ENCODE measurements around the gene GLI3.

Gene GLI3

DNA sequence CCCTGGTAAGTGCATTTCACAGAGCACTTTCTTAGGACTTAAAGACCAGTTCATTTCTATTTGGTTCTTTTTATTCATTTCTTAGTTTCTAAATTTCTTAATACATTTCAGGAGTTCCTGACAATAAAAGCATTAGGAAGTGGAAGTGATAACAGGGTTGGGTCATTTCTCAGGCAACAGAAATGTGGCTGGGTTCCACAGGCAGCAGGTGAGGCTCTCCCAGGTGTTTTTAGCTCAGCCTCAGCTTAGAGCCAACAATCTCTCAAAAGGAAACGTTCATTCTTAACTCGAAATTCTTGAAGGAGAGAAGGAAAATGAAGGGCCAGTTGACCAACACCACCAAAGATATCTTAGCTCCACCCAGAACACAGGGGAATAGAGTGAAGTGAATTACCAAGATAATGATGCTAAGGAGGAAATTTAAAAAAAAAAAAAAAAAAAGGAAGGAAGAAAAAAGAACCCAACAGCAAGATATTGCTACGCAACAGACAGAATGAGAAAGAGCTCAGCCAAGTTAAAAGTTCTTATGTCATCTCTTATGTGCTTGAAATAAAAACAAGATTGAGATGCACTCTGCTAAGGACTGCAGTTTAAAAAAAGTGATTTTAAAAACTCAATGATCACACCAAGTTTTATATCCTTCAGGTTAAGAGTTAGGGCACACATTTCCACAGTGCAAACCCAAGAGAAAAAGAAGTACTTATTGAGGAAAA, 230.1 kb downstream of the GLI3 start:
- DNase-seq (ENCODE audit: extremely low read depth in 1 of 2, low read depth in 1 of 2): no peak

DNA sequence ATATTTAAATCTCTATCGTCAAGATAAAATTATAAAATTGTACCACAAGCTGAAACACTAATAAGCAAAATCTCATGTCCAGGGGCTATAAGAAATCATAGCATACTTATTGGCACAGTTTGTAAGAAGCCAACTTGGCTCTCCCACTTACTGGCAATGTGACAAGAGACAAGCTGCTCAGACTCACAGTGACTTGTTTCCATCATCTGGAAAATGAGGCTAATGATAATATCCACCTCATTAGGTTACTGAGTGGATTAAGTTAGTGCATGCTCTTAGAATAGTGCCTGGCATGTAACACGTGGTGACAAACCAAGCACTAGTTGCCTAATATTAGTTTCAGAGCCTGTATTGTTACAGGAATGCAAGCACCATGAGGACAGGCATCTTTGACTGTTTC, 234.4 kb downstream of the GLI3 start:
- no peak for DNase-seq (ENCODE audit: extremely low read depth in 1 of 2, low read depth in 1 of 2)

DNA sequence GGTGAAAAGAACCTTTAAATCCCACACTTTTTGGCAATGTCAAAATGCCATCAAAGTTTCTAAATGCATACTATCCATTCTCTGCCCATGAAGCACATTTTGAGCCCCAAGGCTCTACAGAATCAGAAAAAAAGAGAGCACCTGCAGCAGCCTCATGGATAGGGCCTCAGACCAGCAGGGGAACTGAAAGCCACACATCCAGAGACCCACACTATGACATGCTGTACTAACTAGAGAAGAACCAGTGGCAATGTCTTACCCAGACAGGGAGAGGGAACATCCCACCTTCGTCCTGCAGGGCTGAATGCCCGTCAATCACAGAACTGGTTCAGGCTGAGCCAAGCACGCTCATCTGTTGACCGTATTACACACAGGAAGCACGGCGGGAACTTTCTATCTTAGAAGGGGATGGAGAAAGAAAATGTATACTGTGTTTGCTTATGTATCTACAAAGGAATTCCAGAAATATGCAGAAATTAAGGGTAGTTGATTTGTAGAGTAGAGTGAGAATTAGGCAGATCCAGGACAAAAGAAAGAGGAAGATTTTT, 237.2 kb downstream of the GLI3 start:
- no peak for DNase-seq (ENCODE audit: extremely low read depth in 1 of 2, low read depth in 1 of 2)

DNA sequence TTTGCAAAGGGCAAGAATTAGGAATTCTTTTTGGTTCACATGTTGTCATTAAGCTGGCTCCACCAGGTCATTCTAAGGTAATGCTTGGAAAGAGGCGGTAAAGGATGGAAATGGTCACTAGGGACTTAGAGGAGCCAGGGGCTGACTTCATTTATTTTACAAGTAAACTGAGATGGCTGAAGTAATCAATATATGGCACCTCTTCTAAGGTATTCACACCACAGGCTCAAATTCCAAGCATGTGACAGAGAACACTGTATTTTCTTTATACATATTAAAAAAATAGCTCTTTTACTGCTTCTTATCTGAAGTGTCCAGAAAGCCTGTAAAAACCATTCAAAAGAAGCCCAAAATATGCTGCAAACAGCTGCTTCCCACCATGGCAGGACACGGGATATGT, 239.0 kb downstream of the GLI3 start:
- DNase-seq (ENCODE audit: extremely low read depth in 1 of 2, low read depth in 1 of 2): no peak

DNA sequence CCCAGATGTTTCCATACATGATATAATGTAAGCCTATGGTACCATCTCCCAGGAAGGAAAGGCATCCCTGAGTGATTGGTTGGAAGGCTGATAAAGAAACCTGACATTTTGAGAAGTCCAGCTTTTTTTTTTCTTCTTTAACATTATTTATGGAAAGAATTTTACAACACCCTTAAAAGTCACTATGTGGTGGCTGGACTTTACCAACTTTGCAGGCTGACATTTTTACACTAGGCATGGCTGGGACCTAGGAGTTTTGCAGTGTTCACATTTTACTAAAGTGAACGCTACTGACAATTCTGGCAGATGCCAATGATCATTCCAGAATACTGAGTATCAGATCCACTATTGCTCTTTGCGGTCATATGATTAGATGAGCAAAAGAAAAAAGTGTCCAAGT, 239.9 kb downstream of the GLI3 start:
- no peak for DNase-seq (ENCODE audit: extremely low read depth in 1 of 2, low read depth in 1 of 2)

DNA sequence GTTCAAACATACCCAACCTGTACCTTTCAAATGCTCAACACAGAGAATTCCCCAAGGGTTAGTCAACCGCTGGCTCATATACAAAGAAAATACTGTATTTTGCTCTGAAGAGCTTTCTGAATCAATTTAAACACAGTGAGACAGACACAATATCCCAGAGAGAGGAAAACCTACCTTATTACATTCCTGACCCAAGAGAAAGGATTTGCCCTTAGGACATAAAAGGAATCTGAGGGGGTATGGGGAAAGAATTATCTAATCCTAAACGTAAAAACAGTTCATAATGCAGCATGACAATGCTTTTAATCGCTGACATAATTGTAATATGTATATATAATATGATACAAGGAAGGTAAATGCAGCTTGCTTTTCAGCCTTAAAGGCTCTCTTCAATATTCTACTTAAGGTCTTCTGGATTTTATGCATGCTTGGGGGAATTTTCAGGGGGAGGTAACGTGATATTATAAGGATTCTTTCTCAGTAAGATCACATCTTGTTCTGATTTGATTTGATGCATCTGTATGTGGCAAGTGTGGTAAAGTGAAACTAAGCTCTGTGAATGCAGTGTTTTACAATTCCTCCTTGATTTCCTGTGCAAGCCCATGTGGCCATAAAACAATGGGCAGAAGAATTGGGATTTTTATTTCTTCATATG, 240.5 kb downstream of the GLI3 start:
- DNase-seq (ENCODE audit: extremely low read depth in 1 of 2, low read depth in 1 of 2): no peak

DNA sequence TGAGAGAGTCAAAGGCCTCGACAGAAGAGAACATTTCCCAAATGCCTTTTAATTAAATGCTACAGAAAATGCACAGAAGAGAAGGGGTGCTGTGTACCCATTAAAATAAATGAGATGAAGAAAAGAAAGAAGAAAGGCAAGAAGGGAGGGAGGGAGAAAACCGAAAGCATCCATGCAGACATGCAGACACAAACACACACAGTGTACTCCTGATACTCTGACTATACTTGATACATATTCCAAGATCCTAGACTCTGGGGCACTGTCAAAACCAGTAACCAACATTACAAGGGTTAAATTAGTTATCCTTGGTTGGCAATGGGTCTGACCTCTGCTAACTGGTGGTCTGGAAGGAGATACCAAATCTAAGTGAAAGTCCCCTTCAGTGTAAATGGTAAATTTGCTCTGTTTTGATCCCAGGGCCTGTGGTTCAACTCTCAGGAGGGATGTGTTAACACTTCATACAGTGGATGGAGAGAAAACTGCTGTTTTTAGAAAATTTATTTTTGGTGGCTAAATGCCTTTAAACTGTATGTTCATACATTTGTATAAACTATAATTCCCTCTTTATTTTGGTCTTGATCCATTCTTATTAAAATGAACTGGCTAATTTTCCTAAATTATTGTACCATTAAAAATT, 241.3 kb downstream of the GLI3 start:
- no peak for DNase-seq (ENCODE audit: extremely low read depth in 1 of 2, low read depth in 1 of 2)

DNA sequence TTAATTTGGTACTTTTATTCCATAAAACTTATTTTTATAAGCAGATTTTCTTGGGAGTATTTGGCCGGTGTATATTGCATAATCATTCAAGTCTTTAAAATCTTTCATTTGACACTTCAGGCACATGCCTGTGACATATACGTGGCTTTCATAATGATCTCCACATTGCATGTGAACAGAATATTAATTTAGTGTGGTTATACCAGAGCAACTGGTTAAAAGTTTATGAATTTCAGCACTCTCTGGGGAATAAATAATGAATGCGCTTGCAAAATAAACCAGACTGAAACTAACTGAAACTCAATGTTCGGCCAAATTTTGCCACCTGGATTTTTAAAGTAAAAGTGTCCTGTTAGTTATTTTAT, 242.3 kb downstream of the GLI3 start:
- DNase-seq (ENCODE audit: extremely low read depth in 1 of 2, low read depth in 1 of 2): no peak

DNA sequence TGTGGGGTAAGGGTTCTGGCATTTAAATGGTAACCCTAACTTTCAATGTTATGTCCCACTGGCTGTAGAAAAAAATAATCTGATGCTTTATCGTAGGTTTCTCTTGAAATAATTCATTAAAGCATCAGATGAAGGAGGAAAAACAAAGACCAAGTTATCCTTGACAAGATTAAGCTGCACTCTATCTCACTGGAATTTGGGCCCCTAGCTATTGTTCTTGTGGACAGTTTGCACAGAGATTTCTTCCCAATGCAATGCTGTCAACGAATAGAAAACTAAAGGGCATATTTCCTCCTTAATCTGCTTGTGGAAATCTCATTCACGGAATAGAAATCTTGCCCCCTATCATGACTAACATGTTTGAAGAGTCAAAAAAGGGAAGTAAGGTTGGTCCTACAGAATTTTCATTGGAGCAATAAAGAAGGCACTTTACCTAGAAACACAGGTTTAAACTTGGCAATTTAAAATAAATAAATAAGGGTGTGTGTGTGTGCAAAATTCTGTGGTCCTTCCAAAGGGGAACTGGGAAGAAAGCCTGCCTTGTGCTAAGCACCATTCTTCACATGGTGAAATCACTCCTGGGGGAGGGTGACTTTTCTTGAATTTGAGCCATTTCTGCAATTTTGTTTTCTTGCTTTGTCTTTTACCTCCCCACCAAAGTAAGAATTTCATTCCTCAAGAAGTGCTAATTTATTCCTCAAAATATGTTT, 242.8 kb downstream of the GLI3 start:
- no peak for DNase-seq (ENCODE audit: extremely low read depth in 1 of 2, low read depth in 1 of 2)

DNA sequence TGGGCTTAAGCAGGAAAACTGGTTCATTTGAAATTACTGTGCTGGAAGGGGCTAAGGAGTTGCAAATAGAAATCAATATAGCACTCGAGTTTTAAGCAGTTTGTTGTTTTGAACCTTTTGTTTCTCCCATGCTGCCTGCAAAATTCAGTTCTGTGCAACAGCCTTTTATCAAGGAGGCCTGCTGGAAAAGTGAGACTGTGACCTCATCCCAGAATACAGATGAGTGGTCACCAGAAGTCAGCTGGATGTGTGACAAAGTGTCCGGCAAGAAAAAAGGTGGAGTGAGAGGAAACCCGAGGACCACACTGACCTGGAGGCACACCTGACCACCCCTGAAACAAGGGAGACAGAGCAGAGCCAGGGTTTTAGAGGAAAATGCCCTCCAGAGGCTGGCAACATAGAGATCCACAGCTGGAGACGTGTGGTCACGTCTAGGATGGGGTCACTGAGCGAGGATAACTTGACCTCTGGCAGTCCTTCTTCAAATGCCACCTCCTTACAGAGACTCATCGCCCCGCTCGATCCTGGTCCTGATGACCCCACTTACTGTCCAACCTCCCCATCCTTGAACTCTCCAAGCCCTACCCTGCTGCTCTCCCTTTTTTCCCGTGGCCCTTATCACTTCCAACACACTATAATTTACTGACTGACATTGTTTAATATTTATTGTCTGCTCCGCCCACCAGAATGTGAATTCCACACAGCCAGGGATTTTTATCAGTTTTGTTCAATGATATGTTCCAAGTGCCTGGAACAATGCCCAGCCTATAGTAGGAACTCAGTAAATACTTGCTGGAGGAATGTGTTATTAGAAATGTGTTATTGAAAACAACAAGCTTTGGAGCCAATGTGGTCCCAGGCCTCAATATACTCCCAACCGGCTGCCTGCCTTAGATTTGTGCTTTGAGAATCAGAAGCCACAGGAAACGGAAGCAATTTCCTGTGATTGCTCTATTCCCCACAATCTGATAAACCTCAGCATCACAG, 243.8 kb downstream of the GLI3 start:
- DNase-seq (ENCODE audit: extremely low read depth in 1 of 2, low read depth in 1 of 2): no peak

DNA sequence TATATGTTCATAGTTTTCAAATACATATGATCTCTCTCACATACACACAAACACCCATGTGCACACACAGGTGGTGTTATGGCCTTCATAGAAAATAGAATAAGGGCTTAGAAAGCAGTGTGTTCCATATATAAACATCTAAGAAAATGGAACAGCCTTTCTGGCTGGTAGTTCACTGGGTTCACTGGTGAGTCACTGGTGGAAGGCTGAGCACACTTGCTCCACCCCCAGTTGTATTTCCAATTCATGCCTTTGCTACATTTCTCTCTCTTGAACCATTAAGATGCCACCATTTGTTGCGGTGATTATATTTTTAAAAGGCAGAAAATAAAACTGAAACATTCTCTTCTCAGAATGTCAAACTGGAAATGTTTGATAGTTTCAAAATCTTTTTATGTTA, 252.1 kb downstream of the GLI3 start:
- no peak for DNase-seq (ENCODE audit: extremely low read depth in 1 of 2, low read depth in 1 of 2)

DNA sequence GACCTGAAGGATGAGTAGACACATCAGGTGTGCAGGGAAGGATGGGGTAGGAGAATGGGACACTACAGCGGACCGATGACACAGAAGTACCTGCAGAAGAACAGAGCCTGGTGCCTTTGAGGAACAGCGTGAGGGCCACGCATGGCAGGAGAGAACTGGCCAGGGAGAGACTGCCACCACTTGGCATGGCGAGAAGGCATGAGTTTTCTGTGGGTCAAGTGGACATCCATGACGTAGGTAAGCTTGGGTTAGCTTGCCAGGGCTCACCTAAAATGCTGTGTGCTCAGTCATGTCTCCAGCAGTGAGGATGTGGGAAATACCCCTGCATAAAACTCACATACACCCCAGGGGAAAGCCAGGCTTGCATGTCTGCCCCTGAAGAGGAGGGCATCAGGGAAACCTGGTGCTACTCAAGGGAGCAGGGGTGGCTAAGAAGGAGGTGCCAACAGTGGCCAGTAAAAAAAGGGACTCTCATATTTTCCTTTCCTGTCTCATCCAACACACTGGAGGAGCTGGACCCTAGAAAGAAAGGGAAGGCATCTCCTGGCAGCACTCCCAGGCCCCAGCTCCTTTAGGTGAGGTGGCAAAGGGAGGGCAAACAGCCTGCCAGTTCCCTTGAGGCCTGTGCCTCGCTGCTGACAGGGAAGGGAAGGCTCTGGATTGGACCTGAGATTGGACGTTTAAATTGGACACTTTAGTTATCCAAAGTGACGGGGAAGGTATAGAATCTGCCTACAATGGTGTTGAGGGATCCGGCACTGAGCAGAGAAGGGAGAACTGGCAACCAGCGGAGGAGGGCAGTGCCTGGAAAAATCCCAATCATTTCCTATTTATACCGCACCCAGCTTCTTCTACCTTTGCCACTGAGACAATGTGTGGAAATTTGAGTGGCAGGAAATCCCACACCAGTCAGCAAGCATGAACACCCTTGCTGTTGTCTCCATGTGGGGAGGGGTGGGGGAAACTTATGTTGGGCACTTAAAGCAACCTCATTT, 255.7 kb downstream of the GLI3 start:
- no peak for DNase-seq (ENCODE audit: extremely low read depth in 1 of 2, low read depth in 1 of 2)

DNA sequence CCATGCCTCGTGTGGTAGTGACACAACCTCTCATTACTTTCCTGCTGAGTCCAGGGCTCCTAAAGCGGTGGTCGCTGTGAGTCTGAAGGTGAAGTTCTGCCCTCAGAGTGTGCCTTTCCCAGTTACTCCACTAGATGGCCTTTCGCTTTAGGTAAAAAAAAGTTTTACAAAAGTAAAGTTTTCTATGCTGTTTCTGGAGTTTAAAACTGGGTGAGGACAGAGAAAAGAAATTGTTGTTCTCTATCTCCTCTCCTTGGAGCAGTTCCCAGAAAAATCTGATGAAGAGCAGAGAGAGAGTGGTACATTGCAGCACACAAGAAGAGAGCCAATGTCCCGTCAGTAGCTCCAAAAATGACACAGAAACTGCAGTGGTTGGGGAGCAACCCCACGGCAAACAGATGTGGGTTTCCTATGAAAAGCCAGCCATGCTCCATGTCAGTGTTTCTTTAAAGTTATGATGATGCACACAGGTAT, 257.1 kb downstream of the GLI3 start:
- no peak for DNase-seq (ENCODE audit: extremely low read depth in 1 of 2, low read depth in 1 of 2)

DNA sequence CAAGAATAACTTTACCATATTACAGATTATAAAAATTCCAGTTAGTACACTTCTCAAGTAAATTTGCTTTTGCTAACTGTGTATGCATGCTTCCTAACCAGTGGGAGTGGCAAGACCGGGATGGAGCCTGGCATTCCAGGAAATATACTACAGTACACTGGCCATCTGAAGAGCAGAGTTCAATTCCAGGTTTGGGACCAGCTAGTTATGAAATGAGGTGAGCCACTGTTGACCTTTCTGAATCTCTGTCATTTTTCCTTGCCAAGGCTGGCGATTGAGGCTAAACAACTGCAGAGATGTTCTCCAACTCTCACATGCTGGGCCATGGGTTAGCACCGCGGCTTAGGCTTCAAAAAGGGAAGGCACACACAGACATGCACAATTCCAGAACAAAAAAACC, 258.2 kb downstream of the GLI3 start:
- no peak for DNase-seq (ENCODE audit: extremely low read depth in 1 of 2, low read depth in 1 of 2)

DNA sequence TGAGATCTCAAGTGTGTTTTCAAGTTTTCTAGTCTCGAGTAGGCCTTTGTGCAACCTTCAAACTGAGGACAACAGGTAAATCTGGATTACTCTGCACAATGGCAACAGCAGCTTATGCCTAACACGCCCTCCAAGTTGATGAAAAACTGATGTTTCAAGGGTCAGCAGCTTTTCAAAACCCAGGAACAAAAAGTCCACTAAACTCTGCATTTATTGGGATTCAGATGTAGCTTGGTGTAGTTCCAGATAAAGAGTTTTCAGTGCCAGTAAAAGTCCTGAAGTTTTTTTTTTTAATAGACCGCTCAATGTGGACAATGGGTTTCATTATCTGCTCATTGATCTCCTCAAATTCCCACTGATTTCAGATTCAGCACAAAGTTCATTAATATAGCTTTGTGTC, 259.3 kb downstream of the GLI3 start:
- no peak for DNase-seq (ENCODE audit: extremely low read depth in 1 of 2, low read depth in 1 of 2)

DNA sequence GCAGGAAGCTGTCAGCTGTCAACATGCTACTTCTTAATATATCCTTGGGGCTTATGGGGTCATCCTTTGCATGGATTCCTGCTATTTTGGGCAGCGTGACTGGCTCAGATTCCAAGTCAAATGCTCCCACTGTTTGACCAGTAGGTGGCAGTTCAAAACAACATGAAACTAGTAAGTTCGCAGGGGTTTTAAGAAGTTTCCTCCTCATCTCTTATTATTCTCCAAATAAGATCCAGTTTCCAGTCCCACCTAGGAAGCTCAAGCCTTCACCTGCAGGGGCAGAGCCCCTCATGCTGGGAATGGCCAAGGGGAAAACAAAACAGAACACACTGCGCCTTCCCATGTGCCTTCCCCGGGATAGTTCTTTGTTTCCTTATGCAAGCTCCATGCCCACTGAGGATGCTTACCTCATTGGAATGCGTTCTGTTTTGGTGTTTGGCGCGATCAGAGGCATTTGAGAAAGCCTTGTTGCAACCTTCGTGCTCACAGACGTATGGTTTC, 259.8 kb downstream of the GLI3 start:
- DNase-seq (ENCODE audit: extremely low read depth in 1 of 2, low read depth in 1 of 2): no peak

DNA sequence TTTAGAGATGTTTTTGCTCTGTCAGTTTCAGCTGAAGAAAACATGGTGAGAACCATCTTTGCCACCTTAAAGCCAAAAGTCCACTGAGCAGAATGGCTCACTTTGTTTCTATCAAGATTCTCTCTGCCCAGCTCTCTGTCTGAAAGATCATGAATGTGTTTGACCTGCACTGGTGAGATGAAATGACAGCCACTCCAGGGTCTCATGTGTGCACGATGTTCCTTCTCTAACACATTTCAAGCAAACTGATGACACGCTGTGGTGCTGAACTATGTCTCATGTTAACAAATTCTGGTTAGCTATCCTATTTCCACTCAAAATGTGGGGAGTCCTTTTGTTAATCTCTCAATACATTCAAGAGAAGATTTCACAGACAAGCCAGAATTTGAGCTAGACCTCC, 260.6 kb downstream of the GLI3 start:
- DNase-seq (ENCODE audit: extremely low read depth in 1 of 2, low read depth in 1 of 2): no peak

DNA sequence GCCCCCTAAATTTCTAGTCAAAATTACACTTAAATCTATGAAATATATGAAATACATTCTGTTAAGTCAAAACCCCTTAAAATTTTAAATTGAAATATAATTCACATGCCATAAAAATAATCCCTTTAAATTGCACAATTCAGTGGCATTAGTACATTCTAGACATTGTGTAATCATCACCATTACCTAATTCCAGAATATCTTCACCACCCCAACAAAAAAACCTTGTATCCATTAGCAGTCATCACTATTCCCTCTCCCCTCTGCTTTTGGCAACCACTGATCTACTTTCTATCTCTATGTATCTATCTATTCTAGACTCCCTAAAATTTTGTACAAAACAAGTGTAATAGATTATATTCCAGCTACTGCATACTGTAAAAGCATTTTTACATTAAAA, 261.2 kb downstream of the GLI3 start:
- DNase-seq (ENCODE audit: extremely low read depth in 1 of 2, low read depth in 1 of 2): no peak

All from activated CD8-positive, alpha-beta memory T cell treated with anti-CD3 and anti-CD28 coated beads for 1 hour (primary cell).